NCI-H1105 treated with DMSO at 0.1 percent for 48 hours (cell line): Measurements from ENCODE around the gene IGF2R.

Experiments used
- DNase-seq: peaks from one replicate; lab custom pipeline; 2025; lab: John Stamatoyannopoulos, UW

The IGF2R gene

GRCh38 chr6:160027076-160027475, 58.2 kb downstream of the IGF2R start:
- no peak for DNase-seq

GRCh38 chr6:160027931-160028330, 59.0 kb downstream of the IGF2R start:
- no peak for DNase-seq

DNA sequence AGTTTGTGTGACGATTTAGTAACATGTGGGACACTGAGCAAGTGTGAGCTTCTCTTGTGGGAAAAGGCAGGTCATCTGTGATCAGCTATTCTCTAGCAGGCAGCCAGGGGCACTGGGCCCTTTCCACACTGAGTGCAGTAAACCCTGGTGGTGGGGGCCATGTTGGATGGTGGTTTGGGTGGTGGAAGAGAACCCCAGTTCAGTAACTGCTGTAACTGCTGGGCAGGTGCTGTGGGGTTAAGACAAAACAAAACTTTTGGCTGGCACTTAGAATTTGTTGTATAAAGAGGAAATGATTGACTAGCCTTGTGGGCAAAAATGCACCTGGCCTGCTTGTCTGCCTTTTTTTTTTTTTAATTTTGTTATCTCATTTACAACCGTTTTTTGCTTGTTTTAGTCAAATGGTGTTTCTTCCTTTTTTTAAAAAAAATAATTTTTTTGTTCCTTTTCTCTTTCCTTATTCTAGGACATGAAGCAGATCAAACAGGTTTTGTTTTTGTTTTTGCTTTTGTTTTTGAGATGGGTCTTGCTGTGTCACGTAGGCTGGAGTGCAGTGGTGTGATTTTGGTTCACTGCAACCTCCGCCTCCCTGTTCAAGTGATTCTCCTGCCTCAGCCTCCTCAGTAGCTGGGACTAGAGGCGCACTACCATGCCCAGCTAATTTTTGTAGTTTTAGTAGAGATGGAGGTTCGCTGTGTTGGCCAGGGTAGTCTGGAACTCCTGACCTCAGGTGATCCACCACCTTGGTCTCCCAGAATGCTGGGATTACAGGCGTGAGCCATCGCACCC, 59.8 kb downstream of the IGF2R start:
- DNase-seq, result no peak

DNA sequence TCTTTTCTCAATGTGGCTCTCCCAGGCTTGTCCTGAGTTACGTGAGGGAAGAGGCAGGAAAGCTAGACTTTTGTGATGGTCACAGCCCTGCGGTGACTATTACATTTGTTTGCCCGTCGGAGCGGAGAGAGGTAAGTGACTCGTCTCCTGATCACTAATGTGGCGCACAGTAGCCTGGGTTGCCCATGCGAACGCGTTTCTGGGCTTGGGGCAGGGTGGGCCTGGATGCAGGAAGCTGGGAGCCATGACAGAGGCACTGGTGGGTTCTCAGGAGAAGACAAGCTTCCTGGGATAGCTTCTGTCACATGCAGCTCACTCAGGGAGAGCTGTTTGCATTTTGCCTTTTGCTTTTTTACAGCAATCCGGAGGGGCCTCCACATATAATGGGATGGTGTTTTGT, 60.6 kb downstream of the IGF2R start:
- no peak for DNase-seq

DNA sequence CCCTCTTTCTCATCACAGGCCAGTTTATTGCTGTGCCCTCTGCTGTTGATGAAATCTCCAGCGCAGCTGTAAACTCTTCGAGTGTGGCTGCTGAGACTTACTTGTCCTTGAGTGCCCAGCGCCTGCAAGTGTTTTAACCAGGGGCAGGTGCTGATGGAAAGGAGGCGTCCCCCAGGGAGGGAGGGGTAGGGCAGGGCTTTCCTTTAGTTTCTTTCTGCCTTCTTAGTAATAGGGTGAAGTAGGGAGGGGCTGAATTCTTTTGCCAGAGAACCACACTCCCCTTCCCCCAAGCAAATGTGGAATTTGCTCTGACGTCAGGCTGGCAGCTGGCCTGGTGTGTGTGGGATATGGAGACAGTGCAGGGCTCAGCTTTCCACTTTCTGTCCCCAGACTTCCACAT, 61.2 kb downstream of the IGF2R start:
- DNase-seq, result peak; percentile 55

- no peak for DNase-seq
Observed at GRCh38 chr6:160031442-160031841, 62.6 kb downstream of the IGF2R start.

DNA sequence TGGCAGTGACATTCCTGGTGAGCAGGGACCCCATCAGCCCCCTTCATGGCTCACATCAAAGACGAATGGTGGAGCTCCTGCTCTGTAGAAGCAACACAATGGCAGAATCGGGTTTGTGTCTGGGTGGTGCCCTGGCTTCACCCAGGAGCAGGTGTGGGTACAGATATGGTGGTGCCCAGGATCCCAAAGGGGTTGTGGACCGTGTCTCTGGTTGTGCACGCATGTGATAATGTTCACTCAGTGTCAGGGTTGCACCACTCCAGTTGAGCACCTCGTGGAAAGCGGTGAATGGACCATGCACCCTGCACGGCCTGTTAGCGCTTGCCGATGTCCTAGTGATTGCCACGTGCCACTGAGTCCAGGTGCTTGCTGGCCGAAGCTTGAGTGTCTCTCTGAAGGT, 63.0 kb downstream of the IGF2R start:
- no peak for DNase-seq

DNA sequence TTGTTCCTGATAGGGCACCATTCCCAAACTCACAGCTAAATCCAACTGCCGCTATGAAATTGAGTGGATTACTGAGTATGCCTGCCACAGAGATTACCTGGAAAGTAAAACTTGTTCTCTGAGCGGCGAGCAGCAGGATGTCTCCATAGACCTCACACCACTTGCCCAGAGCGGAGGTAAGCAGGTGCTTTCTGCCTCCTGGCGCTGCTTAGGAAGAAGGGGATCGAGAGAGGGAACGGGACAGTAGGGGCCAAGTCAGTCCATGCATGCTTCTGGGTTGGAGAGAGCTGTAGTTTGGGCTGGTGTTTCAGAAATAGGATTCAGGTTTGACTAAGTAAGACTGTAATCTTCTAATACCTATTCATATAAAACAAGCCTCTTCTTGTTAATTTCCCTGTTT, 63.7 kb downstream of the IGF2R start:
- no peak for DNase-seq

DNA sequence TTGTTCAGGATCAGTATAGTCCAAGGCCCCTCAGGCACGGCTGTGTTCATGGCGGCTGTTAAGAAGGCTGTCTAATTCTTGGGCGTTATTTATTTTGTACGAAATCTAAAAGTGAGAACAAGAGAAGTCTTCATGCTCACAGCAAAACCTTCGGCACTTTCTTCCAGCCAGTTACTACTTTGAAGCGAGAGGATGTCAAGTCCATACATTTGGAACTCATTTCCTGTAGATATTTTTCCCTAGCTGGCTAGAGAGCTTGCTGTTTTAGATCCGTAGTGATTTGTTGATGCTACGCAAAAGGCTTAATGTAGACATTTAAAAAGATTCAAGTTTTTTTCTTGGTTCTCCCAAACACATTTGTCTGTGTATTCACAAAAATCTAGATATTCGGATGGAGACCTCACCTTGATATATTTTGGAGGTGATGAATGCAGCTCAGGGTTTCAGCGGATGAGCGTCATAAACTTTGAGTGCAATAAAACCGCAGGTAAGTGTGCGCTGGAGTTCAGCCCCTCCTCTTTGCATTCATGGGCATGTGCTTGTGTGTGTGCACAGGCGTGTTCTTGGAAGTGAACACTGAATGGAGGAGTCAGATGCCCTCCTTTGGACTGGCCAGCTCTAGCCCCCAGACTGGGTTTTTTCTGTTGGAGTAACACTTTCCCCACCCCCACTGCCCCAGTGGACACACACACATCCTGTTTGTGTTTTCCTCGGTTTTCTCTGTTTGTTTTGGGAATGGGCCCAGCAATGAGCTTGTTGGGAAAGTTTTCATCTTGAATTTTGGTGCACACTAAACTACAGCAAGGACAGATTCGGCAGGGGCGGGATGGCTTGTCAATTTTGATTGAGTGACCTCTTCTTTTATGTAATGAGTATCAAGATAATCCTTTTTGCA, 65.4 kb downstream of the IGF2R start:
- DNase-seq, result no peak

DNA sequence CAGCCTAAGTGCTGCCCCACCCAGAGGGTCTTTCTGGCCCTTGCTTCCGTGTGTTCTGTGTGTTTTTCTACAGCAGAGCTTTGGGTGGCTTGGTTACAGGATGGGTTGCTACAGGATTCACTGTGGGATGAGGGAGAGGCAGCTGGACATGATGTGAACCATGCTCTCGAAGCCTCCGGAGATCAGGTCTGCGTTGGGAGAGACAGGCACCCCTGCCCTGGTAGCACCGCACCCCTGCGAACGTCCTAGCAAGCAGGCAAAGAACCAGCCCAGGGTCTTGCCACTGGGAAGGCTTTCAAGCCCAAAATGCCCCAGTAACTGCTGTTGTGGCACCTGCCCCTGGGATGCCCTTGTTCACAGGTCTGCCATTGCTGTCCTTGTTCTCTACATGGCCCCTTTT, 66.4 kb downstream of the IGF2R start:
- no peak for DNase-seq

GRCh38 chr6:160035693-160036330, 66.9 kb downstream of the IGF2R start:
- DNase-seq, result no peak

GRCh38 chr6:160036331-160036695, 67.4 kb downstream of the IGF2R start:
- no peak for DNase-seq

DNA sequence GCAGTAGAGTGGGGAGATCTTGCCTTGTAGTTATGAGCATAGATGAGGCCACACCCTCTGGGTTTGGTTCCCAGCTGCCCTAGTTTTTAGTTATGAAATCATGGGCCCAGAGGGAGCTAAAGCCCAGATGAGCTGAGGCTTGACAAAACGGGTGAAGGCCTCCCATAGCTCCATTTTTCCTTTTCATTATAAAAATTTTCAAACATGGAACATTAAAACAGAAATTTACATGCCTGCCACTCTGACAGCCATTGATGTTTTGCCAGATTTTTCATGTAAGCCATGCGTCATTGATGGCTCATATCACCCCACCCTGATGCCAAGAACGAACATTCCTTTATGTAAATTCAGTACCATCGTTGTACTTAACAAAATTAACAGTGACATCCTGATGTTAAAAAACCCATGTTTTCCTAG, 67.9 kb downstream of the IGF2R start:
- no peak for DNase-seq

GRCh38 chr6:160038479-160038878, 69.6 kb downstream of the IGF2R start:
- no peak for DNase-seq

- DNase-seq, result no peak
Observed at GRCh38 chr6:160039441-160039840, 70.6 kb downstream of the IGF2R start.

DNA sequence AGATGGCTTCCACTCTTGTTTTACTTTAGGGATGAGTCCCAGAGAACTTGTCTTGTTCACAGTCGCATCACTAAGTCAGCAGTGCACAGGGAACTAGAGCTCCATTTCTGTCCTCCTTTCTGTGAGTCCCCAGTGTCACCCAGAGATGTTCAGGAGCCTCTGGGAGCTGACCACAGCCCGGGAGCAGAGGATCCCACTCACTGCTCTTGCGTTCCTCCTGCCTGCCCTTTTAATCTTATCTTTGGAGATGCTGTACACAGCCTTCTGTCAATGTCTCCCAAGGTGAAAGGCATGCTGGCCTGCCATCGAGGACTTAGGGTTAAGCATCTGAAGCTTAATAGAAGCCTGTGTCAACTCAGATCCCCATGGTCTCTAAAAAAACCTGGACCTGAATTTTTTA, 71.2 kb downstream of the IGF2R start:
- no peak for DNase-seq

GRCh38 chr6:160040527-160041264, 71.8 kb downstream of the IGF2R start:
- DNase-seq, result no peak

DNA sequence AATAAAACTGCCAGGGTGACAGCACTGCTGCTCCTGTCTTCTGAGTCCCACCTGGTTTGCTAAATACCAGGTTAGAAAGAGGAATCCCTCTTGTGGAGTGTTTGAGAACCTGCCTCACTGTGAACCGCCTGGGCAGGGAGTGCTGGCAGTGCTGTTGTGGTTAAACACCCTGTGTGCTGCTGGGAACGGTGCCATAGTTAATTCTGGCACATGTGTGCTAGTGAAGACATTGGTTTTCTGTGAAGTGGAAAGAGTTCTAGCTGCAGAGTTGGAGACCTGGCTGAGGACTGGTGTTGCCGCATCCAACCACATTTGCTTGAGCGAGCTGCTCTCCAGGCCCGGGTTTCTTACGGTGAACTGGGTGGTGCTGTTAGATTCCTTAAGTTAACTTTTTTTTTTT, 72.7 kb downstream of the IGF2R start:
- DNase-seq, result peak; percentile 24

- no peak for DNase-seq
Observed at GRCh38 chr6:160042014-160042773, 73.3 kb downstream of the IGF2R start.

- no peak for DNase-seq
Observed at GRCh38 chr6:160042788-160043301, 74.0 kb downstream of the IGF2R start.

GRCh38 chr6:160043784-160044183, 74.9 kb downstream of the IGF2R start:
- DNase-seq, result no peak
